Uterus (tissue), 2 donors: ENCODE measurements around the gene LAIR1.

Source experiments
- CTCF ChIP-seq, 4 experiments: fragments of 200-600 bp in 2 of 4; fragments of 450-650 bp in 2 of 4; sonication (generic) in 2 of 4; IDR thresholded peaks; one replicate each; pipeline ENCODE4 v1.5.1; 2016 to 2019; ENCODE audit warnings: antibody characterized with exemption in 4 of 4, mild to moderate bottlenecking in 2 of 4, moderate library complexity in 1 of 4
- POLR2A ChIP-seq, 2 donors: fragments of 450-650 bp; IDR thresholded peaks; one replicate each; pipeline ENCODE4 v1.6.1; 2016; ENCODE audit warnings: antibody characterized with exemption in 2 of 2, mild to moderate bottlenecking in 1 of 2, moderate library complexity in 1 of 2

- TF ChIP-seq POLR2A (IDR thresholded peaks at IDR 0.05) (no peak), CTCF (IDR thresholded peaks at IDR 0.05) (no peak)
Measured at GRCh38 chr19:54383330-54383729, 18.6 kb upstream of the LAIR1 start.
